SK-N-MC (cell line): ENCODE results near the gene LELP1.

Experiments used
- DNase-seq: peaks from one replicate; pipeline ENCODE4 v3.0.0-alpha.2; 2011; ENCODE audit warnings: low read depth, low spot score
- H3K27ac ChIP-seq: fragments of 200-600 bp; sonication (generic); 2 replicates; pipeline ENCODE4 v1.5.1; 2016; ENCODE audit warnings: mixed run types
- H3K36me3 ChIP-seq: fragments of 200-600 bp; sonication (generic); 2 replicates; pipeline ENCODE4 v1.6.1; 2017; ENCODE audit warnings: antibody characterized with exemption, low read length, mixed read lengths; ENCODE audit not compliant: insufficient read depth
- H3K4me3 ChIP-seq: fragments of 200-600 bp; sonication (generic); 2 replicates; pipeline ENCODE4 v1.5.1; 2016
- H3K9ac ChIP-seq: fragments of 200-600 bp; sonication (generic); 2 replicates; pipeline ENCODE4 v1.8.0; 2017; ENCODE audit warnings: mixed run types, mixed read lengths; ENCODE audit not compliant: insufficient read length
- H3K9me3 ChIP-seq: fragments of 200-600 bp; sonication (generic); 2 replicates; pipeline ENCODE4 v1.6.1; 2017; ENCODE audit warnings: low read depth, mild to moderate bottlenecking, antibody characterized with exemption, low read length, moderate library complexity, mixed read lengths
- EZH2 ChIP-seq: fragments of 200-600 bp; sonication (generic); IDR thresholded peaks from one replicate; pipeline ENCODE4 v1.6.1; 2017; ENCODE audit warnings: antibody characterized with exemption
- FOXP2 ChIP-seq: optimal IDR thresholded peaks from 2 replicates; pipeline ENCODE3; 2011; ENCODE audit warnings: mild to moderate bottlenecking, moderate library complexity; ENCODE audit not compliant: insufficient read depth; ENCODE audit errors: extremely low read length, control extremely low read depth
- POLR2AphosphoS5 ChIP-seq: IDR thresholded peaks from 2 replicates; pipeline ENCODE4 v1.6.1; 2012; ENCODE audit warnings: mild to moderate bottlenecking, low read depth, low read length, borderline replicate concordance

LELP1 gene

GRCh38 chr1:153251087-153251486 lies 47.9 kb downstream of the LELP1 start:
- Histone ChIP-seq H3K9me3 (no peaks in the 10 kb centered on the region), H3K36me3 (no peaks in the 10 kb centered on the region), H3K9ac (no peak overlapping the region), H3K27ac (no peak overlapping the region), H3K4me3 (no peak overlapping the region)
- TF ChIP-seq POLR2AphosphoS5 (no peak), FOXP2 (no peak), EZH2 (no peak)
- no peak for DNase-seq

GRCh38 chr1:153251562-153251961 lies 48.3 kb downstream of the LELP1 start:
- Histone ChIP-seq H3K4me3 (no peak overlapping the region), H3K27ac (no peak overlapping the region), H3K36me3 (no peaks in the 10 kb centered on the region), H3K9ac (no peak overlapping the region), H3K9me3 (no peaks in the 10 kb centered on the region)
- no peak for TF ChIP-seq POLR2AphosphoS5
- TF ChIP-seq FOXP2, result no peak
- TF ChIP-seq EZH2, result no peak
- DNase-seq, result no peak

GRCh38 chr1:153251988-153252387 lies 48.8 kb downstream of the LELP1 start:
- TF ChIP-seq EZH2 (no peak), FOXP2 (no peak), POLR2AphosphoS5 (no peak)
- no peak for DNase-seq
- no peak overlapping the region for H3K27ac ChIP-seq

GRCh38 chr1:153253076-153253475 lies 49.8 kb downstream of the LELP1 start:
- no peak for TF ChIP-seq FOXP2
- TF ChIP-seq POLR2AphosphoS5, result no peak
- TF ChIP-seq EZH2, result no peak
- no peak for DNase-seq
- no peaks in the 10 kb centered on the region for H3K9me3 ChIP-seq
- no peak overlapping the region for H3K9ac ChIP-seq
- no peak overlapping the region for H3K4me3 ChIP-seq
- no peaks in the 10 kb centered on the region for H3K36me3 ChIP-seq
- no peak overlapping the region for H3K27ac ChIP-seq

More at GRCh38 chr1:153251988-153252387, 48.8 kb downstream of the LELP1 start:
- H3K36me3 ChIP-seq, result no peaks in the 10 kb centered on the region
- no peaks in the 10 kb centered on the region for H3K9me3 ChIP-seq
- no peak overlapping the region for H3K4me3 ChIP-seq
- H3K9ac ChIP-seq, result no peak overlapping the region

- Histone ChIP-seq H3K4me3 (no peak overlapping the region), H3K27ac (no peak overlapping the region), H3K9me3 (no peaks in the 10 kb centered on the region), H3K36me3 (no peaks in the 10 kb centered on the region), H3K9ac (no peak overlapping the region)
- TF ChIP-seq EZH2 (no peak), POLR2AphosphoS5 (no peak), FOXP2 (no peak)
- no peak for DNase-seq
These were observed 50.5 kb downstream of the LELP1 start for GRCh38 chr1:153253693-153254092.
